22Rv1 (cell line): Measurements from ENCODE around the gene TMEM54.

Source experiments
- H3K27ac ChIP-seq: fragments of 450-650 bp; 2 replicates; pipeline ENCODE4 v1.5.1; 2017
- ZFX ChIP-seq: fragments of 450-650 bp; IDR thresholded peaks from 2 replicates; pipeline ENCODE4 v1.6.1; 2017; ENCODE audit warnings: antibody characterized with exemption, borderline replicate concordance
- TF ChIP-seq, protein P1 (sequence below): fragments of 450-650 bp; IDR thresholded peaks from 2 replicates; pipeline ENCODE4 v1.5.1; 2017; ENCODE audit warnings: mild to moderate bottlenecking

Gene TMEM54

DNA sequence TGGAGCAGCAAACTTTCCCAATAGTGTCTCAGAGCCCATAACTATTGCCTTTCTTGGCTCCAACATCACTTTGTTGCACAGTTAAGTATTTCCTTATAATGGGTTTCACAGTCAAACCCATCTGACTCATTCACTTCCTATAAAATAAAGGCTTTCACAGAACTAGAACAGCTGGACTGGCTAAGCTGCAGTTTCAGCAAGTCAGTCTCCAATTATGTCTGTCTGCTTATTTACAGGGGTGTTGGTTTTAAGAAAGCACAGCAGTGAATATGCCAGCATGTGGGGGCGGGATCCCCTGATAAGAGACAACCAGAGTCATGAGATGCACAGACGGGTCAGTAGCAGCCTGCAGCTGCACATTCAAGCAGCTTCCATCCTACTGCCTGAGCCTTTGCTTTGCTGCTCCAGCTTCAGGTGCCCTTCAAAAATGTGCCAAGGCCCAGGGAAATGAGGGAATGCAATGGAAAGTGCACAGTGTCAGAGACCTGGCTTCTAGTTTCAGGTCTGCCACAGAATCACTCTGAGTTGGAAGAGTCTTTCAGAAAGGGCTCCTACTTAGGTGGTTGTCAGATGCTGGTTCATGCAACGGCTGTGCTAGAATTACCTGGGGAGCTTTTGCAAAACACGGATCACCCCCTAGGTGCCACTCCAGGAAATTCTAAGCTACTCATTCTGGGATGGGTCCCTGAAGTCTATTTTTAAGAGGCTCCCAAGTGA lies 38.6 kb upstream of the TMEM54 start:
- H3K27ac ChIP-seq: no peak overlapping the region
- TF ChIP-seq, protein P1, sequence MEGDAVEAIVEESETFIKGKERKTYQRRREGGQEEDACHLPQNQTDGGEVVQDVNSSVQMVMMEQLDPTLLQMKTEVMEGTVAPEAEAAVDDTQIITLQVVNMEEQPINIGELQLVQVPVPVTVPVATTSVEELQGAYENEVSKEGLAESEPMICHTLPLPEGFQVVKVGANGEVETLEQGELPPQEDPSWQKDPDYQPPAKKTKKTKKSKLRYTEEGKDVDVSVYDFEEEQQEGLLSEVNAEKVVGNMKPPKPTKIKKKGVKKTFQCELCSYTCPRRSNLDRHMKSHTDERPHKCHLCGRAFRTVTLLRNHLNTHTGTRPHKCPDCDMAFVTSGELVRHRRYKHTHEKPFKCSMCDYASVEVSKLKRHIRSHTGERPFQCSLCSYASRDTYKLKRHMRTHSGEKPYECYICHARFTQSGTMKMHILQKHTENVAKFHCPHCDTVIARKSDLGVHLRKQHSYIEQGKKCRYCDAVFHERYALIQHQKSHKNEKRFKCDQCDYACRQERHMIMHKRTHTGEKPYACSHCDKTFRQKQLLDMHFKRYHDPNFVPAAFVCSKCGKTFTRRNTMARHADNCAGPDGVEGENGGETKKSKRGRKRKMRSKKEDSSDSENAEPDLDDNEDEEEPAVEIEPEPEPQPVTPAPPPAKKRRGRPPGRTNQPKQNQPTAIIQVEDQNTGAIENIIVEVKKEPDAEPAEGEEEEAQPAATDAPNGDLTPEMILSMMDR: no peak
- TF ChIP-seq ZFX: no peak

DNA sequence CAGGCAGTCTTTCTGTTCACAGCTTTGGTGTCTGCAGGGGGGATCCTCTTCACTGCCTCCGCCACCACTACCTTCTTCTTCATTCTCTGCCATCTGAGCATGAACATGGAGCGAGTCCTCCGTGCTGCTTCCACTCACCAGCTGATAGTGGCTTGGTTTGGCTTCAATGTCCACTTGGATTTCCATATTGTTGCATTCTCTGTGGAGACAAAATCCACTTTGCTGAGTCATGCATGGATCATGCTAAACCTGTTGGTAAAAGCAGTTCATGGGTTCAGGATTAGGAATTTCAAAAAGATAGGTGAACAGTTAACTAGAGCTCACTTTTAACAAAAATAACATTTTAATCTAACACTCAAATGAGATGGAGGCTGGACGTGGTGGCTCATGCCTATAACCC lies 35.9 kb upstream of the TMEM54 start:
- no peak for TF ChIP-seq ZFX
- TF ChIP-seq, protein P1: no peak

DNA sequence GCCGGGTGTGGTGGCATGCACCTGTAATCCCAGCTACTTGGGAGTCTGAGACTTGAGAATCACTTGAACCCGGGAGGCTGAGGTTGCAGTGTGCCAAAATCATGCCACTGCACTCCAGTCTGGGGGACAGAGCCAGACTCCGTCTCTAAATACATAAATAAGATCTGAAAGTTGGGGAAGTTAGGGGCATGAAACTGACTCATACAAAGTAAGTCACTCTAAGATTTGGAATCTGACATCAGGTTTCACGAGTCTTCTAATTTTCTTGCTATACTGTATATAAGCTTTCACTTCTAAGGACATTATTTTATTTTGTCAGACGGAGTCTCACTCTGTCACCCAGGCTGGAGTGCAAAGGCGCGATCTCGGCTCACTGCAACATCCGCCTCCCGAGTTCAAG lies 33.3 kb upstream of the TMEM54 start:
- peak overlapping the region; percentile 84 for H3K27ac ChIP-seq

More for the DNA sequence above, 35.9 kb upstream of the TMEM54 start:
- H3K27ac ChIP-seq: no peak overlapping the region

GRCh38 chr1:32933742-32934322 lies 32.6 kb upstream of the TMEM54 start:
- TF ChIP-seq, protein P1: peak; percentile 60
- TF ChIP-seq ZFX: no peak
- peak overlapping the region; percentile 84 for H3K27ac ChIP-seq

More for the DNA sequence above, 33.3 kb upstream of the TMEM54 start:
- no peak for TF ChIP-seq ZFX
- TF ChIP-seq, protein P1: no peak

- no peak overlapping the region for H3K27ac ChIP-seq
- TF ChIP-seq, protein P1: no peak
- TF ChIP-seq ZFX: no peak
Observed at GRCh38 chr1:32931760-32932159, 30.6 kb upstream of the TMEM54 start.

DNA sequence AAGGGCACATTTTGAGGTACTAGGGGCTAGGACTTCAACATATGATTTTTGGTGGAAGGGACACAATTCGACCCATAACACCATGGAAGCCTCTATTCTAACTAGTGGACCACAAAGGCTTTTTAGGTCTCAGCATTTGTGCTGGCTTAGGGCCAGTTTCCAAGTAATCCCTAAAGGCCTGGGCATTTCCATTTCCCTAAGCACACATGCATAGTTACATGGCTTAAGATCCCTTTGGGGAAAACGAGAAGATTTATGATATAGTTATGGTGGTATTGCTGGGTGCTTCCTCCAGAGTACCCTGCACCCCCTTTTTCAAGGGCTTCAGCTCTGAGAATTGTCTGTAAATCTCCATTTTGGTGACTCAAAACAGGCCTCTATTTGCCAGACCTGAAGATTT lies 28.2 kb upstream of the TMEM54 start:
- TF ChIP-seq ZFX: no peak
- TF ChIP-seq, protein P1: no peak
- no peak overlapping the region for H3K27ac ChIP-seq

GRCh38 chr1:32928715-32929114 lies 27.5 kb upstream of the TMEM54 start:
- no peak for TF ChIP-seq ZFX
- TF ChIP-seq, protein P1: no peak
- no peak overlapping the region for H3K27ac ChIP-seq
